ENCODE data around the gene CCDC188.
A peak's percentile ranks its signal among the peaks of the same experiment; 100 is the strongest.

CCDC188 gene

GRCh38 chr22:20159076-20159475 is 8.2 kb upstream of the CCDC188 start:
- no peak overlapping the region for H3K4me3 ChIP-seq (ENCODE audit: low read depth, low read length)
- no peak for TF ChIP-seq CTCF (IDR thresholded peaks at IDR 0.05; ENCODE audit: low read depth, low read length, missing control alignments)
- no peak for DNase-seq (ENCODE audit: low read depth)

GRCh38 chr22:20158391-20159036 is 7.7 kb upstream of the CCDC188 start:
- no peak for TF ChIP-seq CTCF (IDR thresholded peaks at IDR 0.05; ENCODE audit: low read depth, low read length, missing control alignments)
- DNase-seq (ENCODE audit: low read depth): no peak

GRCh38 chr22:20157430-20158183 is 6.8 kb upstream of the CCDC188 start:
- no peak for TF ChIP-seq CTCF (IDR thresholded peaks at IDR 0.05; ENCODE audit: low read depth, low read length, missing control alignments)
- no peak overlapping the region for H3K4me3 ChIP-seq (ENCODE audit: low read depth, low read length)
- DNase-seq (ENCODE audit: low read depth): no peak

More at GRCh38 chr22:20158391-20159036, 7.7 kb upstream of the CCDC188 start:
- no peak overlapping the region for H3K4me3 ChIP-seq (ENCODE audit: low read depth, low read length)

GRCh38 chr22:20156611-20157429 is 6.0 kb upstream of the CCDC188 start:
- peak; percentile 42 for DNase-seq (ENCODE audit: low read depth)
- H3K4me3 ChIP-seq (ENCODE audit: low read depth, low read length): no peak overlapping the region
- TF ChIP-seq CTCF (IDR thresholded peaks at IDR 0.05; ENCODE audit: low read depth, low read length, missing control alignments): peak; percentile 97

- DNase-seq (ENCODE audit: low read depth): no peak
- H3K4me3 ChIP-seq (ENCODE audit: low read depth, low read length): no peak overlapping the region
- no peak for TF ChIP-seq CTCF (IDR thresholded peaks at IDR 0.05; ENCODE audit: low read depth, low read length, missing control alignments)
Measured at GRCh38 chr22:20156042-20156389, 5.2 kb upstream of the CCDC188 start.

GRCh38 chr22:20155330-20156041 is 4.6 kb upstream of the CCDC188 start:
- no peak for DNase-seq (ENCODE audit: low read depth)
- H3K4me3 ChIP-seq (ENCODE audit: low read depth, low read length): no peak overlapping the region
- no peak for TF ChIP-seq CTCF (IDR thresholded peaks at IDR 0.05; ENCODE audit: low read depth, low read length, missing control alignments)
